ENCODE results near the gene APOO.

DNA sequence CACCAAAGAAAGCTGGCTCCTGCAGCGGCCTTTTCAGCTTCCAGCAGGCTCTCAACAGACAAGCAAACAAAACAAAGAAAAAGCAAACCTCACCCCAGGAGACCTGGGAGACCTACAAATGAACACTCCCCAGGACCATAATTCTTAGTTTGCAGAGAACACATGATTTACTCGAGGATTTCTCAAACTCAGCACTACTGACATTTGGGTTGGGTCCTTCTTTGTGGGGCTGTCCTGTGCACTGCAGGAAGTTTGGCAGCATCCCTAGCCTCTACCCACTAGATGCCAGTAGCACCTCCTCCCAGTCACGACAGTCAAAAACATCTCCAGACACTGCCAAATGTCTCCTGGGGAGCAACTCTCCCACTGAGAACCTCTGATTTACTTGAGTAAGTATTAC, 21.9 kb downstream of the APOO start:
- TF ChIP-seq POLR2AphosphoS5 (IDR thresholded peaks at IDR 0.05; ENCODE audit: low read depth, low read length) (no peak), POLR2A (IDR thresholded peaks at IDR 0.05; ENCODE audit: low read depth, low read length) (no peak)
